Osteoblast (primary cell): Measurements from ENCODE around the gene SP140. TPM values are rescaled to one million over a fixed set of nuclear protein-coding genes. Genes with fewer than 3 reads are reported as not detected.
"Not testable (repeated sequence)": the region's sequence is repeated elsewhere in the genome, so short reads cannot be mapped to it uniquely, and the experiment has no call there.

Source experiments
- DNase-seq: peaks from one replicate; pipeline ENCODE4 v3.0.0; 2011; ENCODE audit warnings: low spot score, mixed read lengths; ENCODE audit not compliant: insufficient read length; ENCODE audit errors: missing footprints
- H2AFZ ChIP-seq: 2 replicates; pipeline ENCODE4 v1.6.0; 2011; ENCODE audit warnings: mild to moderate bottlenecking, low read length
- H3K27ac ChIP-seq: 2 replicates; pipeline ENCODE4 v1.5.1; 2011; ENCODE audit warnings: mild to moderate bottlenecking, low read depth, low read length, moderate library complexity
- H3K27me3 ChIP-seq: 2 replicates; pipeline ENCODE4 v1.6.0; 2012; ENCODE audit warnings: mild to moderate bottlenecking, control low read depth, inconsistent platforms, low read length, moderate library complexity; ENCODE audit not compliant: insufficient read depth
- H3K36me3 ChIP-seq: 2 replicates; pipeline ENCODE4 v1.5.1; 2011; ENCODE audit warnings: mild to moderate bottlenecking, low read length, control low read depth, moderate library complexity; ENCODE audit not compliant: insufficient read depth
- H3K4me1 ChIP-seq: 2 replicates; pipeline ENCODE4 v1.5.1; 2011; ENCODE audit warnings: mild to moderate bottlenecking, low read length, control low read depth, moderate library complexity; ENCODE audit not compliant: insufficient read depth
- H3K4me2 ChIP-seq: 2 replicates; pipeline ENCODE4 v1.6.0; 2011; ENCODE audit warnings: mild to moderate bottlenecking, low read length; ENCODE audit not compliant: insufficient read depth
- H3K4me3 ChIP-seq: fragments of 200-600 bp; sonication (generic); 3 replicates; pipeline ENCODE4 v1.5.1; 2012; ENCODE audit warnings: mild to moderate bottlenecking, low read length, inconsistent platforms; ENCODE audit not compliant: insufficient read depth
- H3K79me2 ChIP-seq: 2 replicates; pipeline ENCODE4 v1.6.0; 2012; ENCODE audit warnings: mild to moderate bottlenecking, low read length, control low read depth, inconsistent platforms; ENCODE audit not compliant: insufficient read depth
- H3K9me3 ChIP-seq: 2 replicates; pipeline ENCODE4 v1.5.1; 2011; ENCODE audit warnings: low read depth, low read length, control low read depth
- H4K20me1 ChIP-seq: 2 replicates; pipeline ENCODE4 v1.6.0; 2012; ENCODE audit warnings: mild to moderate bottlenecking, low read length, control low read depth; ENCODE audit not compliant: insufficient read depth
- CTCF ChIP-seq: IDR thresholded peaks from 2 replicates; pipeline ENCODE4 v1.5.1; 2011; ENCODE audit warnings: mild to moderate bottlenecking, low read depth, low read length, moderate library complexity; ENCODE audit errors: extremely low read depth
- total RNA-seq: library from RNA; depleted of rRNA; stranded (reverse); fragments of >200 nt; gene quantifications from 2 replicates; pipeline ENCODE4 v1.2.3, GENCODE V29; 2012

SP140 gene
- total RNA-seq, 1 donor = 0.36 TPM

- H3K4me2 ChIP-seq = no peak overlapping the region
- H4K20me1 ChIP-seq = no peaks in the 10 kb centered on the region
- H3K27ac ChIP-seq = no peak overlapping the region
- no peaks in the 10 kb centered on the region for H3K79me2 ChIP-seq
- DNase-seq = no peak
- no peaks in the 10 kb centered on the region for H3K4me1 ChIP-seq
- H3K27me3 ChIP-seq = no peaks in the 10 kb centered on the region
- no peak overlapping the region for H2AFZ ChIP-seq
- no peaks in the 10 kb centered on the region for H3K9me3 ChIP-seq
- no peak overlapping the region for H3K4me3 ChIP-seq
- TF ChIP-seq CTCF = no peak
- no peaks in the 10 kb centered on the region for H3K36me3 ChIP-seq
These were observed 57.4 kb downstream of the SP140 start for GRCh38 chr2:230282936-230283335.

GRCh38 chr2:230286048-230286447 lies 60.5 kb downstream of the SP140 start:
- Histone ChIP-seq H3K36me3 (no peaks in the 10 kb centered on the region), H3K4me3 (no peak overlapping the region), H3K4me2 (no peak overlapping the region), H3K4me1 (no peaks in the 10 kb centered on the region), H3K79me2 (no peaks in the 10 kb centered on the region), H3K9me3 (no peaks in the 10 kb centered on the region), H4K20me1 (no peaks in the 10 kb centered on the region), H3K27ac (no peak overlapping the region), H2AFZ (no peak overlapping the region), H3K27me3 (no peaks in the 10 kb centered on the region)
- DNase-seq = no peak
- no peak for TF ChIP-seq CTCF

GRCh38 chr2:230289311-230289710 lies 63.8 kb downstream of the SP140 start:
- not testable (repeated sequence) for H3K4me2 ChIP-seq, DNase-seq, H2AFZ ChIP-seq

GRCh38 chr2:230295192-230295591 lies 69.7 kb downstream of the SP140 start:
- H3K27me3 ChIP-seq = no peaks in the 10 kb centered on the region
- H3K36me3 ChIP-seq = no peaks in the 10 kb centered on the region
- H2AFZ ChIP-seq = no peak overlapping the region
- no peak overlapping the region for H3K4me2 ChIP-seq
- TF ChIP-seq CTCF = no peak
- H3K27ac ChIP-seq = no peak overlapping the region
- DNase-seq = no peak
- H3K79me2 ChIP-seq = no peaks in the 10 kb centered on the region
- H3K9me3 ChIP-seq = no peaks in the 10 kb centered on the region
- no peaks in the 10 kb centered on the region for H3K4me1 ChIP-seq
- no peak overlapping the region for H3K4me3 ChIP-seq
- H4K20me1 ChIP-seq = no peaks in the 10 kb centered on the region

More at GRCh38 chr2:230289311-230289710, 63.8 kb downstream of the SP140 start:
- H3K4me3 ChIP-seq, H3K9me3 ChIP-seq, H3K27me3 ChIP-seq, H4K20me1 ChIP-seq, H3K27ac ChIP-seq, H3K79me2 ChIP-seq, H3K36me3 ChIP-seq, H3K4me1 ChIP-seq: not testable (repeated sequence)

GRCh38 chr2:230296917-230297316 lies 71.4 kb downstream of the SP140 start:
- no peak overlapping the region for H3K4me2 ChIP-seq
- no peaks in the 10 kb centered on the region for H3K4me1 ChIP-seq
- no peak overlapping the region for H3K27ac ChIP-seq
- no peaks in the 10 kb centered on the region for H3K79me2 ChIP-seq
- no peaks in the 10 kb centered on the region for H4K20me1 ChIP-seq
- no peak for DNase-seq
- H3K36me3 ChIP-seq = no peaks in the 10 kb centered on the region
- H3K9me3 ChIP-seq = no peaks in the 10 kb centered on the region
- no peaks in the 10 kb centered on the region for H3K27me3 ChIP-seq
- no peak for TF ChIP-seq CTCF
- H2AFZ ChIP-seq = no peak overlapping the region
- no peak overlapping the region for H3K4me3 ChIP-seq
